HCT116 (cell line): ENCODE measurements around the gene CASKIN2. TPM values are rescaled to one million over a fixed set of nuclear protein-coding genes. Genes with fewer than 3 reads are reported as not detected.

Source experiments
- ATAC-seq: fragments of 200-7000 bp; cut with Tn5 transposase; 2 replicates; pipeline ENCODE4 v1.9.1; 2020; ENCODE audit warnings: mild to moderate bottlenecking, moderate library complexity
- BruUV-seq: library from RNA; stranded (reverse); fragments of 400-500 nt; replicated peaks from 2 replicates; lab custom pipeline; 2021; lab: Mats Ljungman, UMichigan
- CTCF ChIA-PET: fragments of 300-600 bp; sonication (Branson Sonifier 250); formaldehyde crosslinking; loops from one replicate; lab custom pipeline; 2021; ENCODE audit warnings: antibody characterized with exemption; lab: Charles Lee
- POLR2A ChIA-PET: fragments of 300-600, 350-600 bp; sonication (Branson Sonifier 250); formaldehyde crosslinking; loops from one replicate; lab custom pipeline; 2021; ENCODE audit warnings: antibody characterized with exemption; lab: Charles Lee
- RAD21 ChIA-PET, 2 experiments: fragments of 300-600 bp; sonication (Branson Sonifier 250); formaldehyde crosslinking; loops; one replicate each; lab custom pipeline; 2023; ENCODE audit warnings: low total read pairs in 2 of 2; ENCODE audit not compliant: uncharacterized antibody in 2 of 2, unreplicated experiment in 2 of 2, low non-redundant PET in 1 of 2; lab: Charles Lee
- DNase-seq: peaks from one replicate; pipeline ENCODE4 v3.0.0-alpha.2; 2010; ENCODE audit warnings: low read depth, low spot score
- H2AFZ ChIP-seq: fragments of 200-600 bp; shearing (Covaris generic), sonication (generic); 2 replicates; pipeline ENCODE4 v1.6.1; 2017; ENCODE audit warnings: low read depth, mixed run types, mixed read lengths, antibody characterized with exemption, low read length; ENCODE audit not compliant: poor library complexity, severe bottlenecking
- H3K27ac ChIP-seq: 2 replicates; pipeline ENCODE4 v1.5.1; 2012; ENCODE audit warnings: low read depth, low read length
- H3K27me3 ChIP-seq: fragments of 200-600 bp; sonication (generic); 2 replicates; pipeline ENCODE4 v1.6.1; 2016; ENCODE audit warnings: mixed run types, low read length, mixed read lengths; ENCODE audit not compliant: insufficient read depth
- H3K36me3 ChIP-seq, 2 experiments: fragments of 200-500 bp in 1 of 2; fragments of 200-600 bp in 1 of 2; sonication (Bioruptor generic) in 1 of 2; sonication (generic) in 1 of 2; 2 replicates each; pipeline versions ENCODE4 v1.5.1 to v1.6.1; 2014 to 2016; ENCODE audit warnings: low read length in 2 of 2, inconsistent platforms in 1 of 2, mixed read lengths in 1 of 2, mixed run types in 1 of 2; ENCODE audit not compliant: insufficient read depth in 2 of 2, control insufficient read depth in 1 of 2
- H3K4me1 ChIP-seq, 2 experiments: fragments of 200-600 bp in 1 of 2; sonication (generic) in 1 of 2; 2 replicates each; pipeline versions ENCODE4 v1.5.1 to v1.6.1; 2012 to 2017; ENCODE audit warnings: low read length in 2 of 2, inconsistent platforms in 1 of 2, mild to moderate bottlenecking in 1 of 2, mixed read lengths in 1 of 2, mixed run types in 1 of 2, moderate library complexity in 1 of 2; ENCODE audit not compliant: insufficient read depth in 2 of 2, control insufficient read depth in 1 of 2
- H3K4me2 ChIP-seq: fragments of 200-600 bp; sonication (generic); 2 replicates; pipeline ENCODE4 v1.6.1; 2017; ENCODE audit warnings: mixed run types, low read length, mixed read lengths
- H3K4me3 ChIP-seq, 2 experiments: fragments of 200-600 bp in 1 of 2; sonication (generic) in 1 of 2; replicated peaks in 1 of 2; 2 replicates each; pipeline ENCODE4 v1.5.1; 2011 to 2016; ENCODE audit warnings: low read length in 2 of 2, control low read depth in 1 of 2, low read depth in 1 of 2, mild to moderate bottlenecking in 1 of 2, mixed read lengths in 1 of 2, mixed run types in 1 of 2
- H3K79me2 ChIP-seq: fragments of 200-600 bp; sonication (generic); 2 replicates; pipeline ENCODE4 v1.6.1; 2017; ENCODE audit warnings: mild to moderate bottlenecking, mixed run types, low read length, moderate library complexity, mixed read lengths; ENCODE audit not compliant: insufficient read depth
- H3K9ac ChIP-seq: fragments of 200-600 bp; sonication (generic); 2 replicates; pipeline ENCODE4 v1.6.1; 2016; ENCODE audit warnings: low read length, mixed read lengths
- H3K9me2 ChIP-seq: fragments of 200-600 bp; sonication (generic), shearing (Covaris generic); 2 replicates; pipeline ENCODE4 v1.6.1; 2017; ENCODE audit warnings: mixed run types, mild to moderate bottlenecking, moderate library complexity; ENCODE audit not compliant: insufficient read depth
- H3K9me3 ChIP-seq, 2 experiments: fragments of 200-500 bp in 1 of 2; fragments of 200-600 bp in 1 of 2; sonication (Bioruptor generic) in 1 of 2; sonication (generic) in 1 of 2; 2 replicates each; pipeline ENCODE4 v1.6.1; 2014 to 2017; ENCODE audit warnings: low read length in 2 of 2, mixed read lengths in 2 of 2, inconsistent platforms in 1 of 2, low read depth in 1 of 2, mild to moderate bottlenecking in 1 of 2, mixed run types in 1 of 2, moderate library complexity in 1 of 2; ENCODE audit not compliant: control insufficient read depth in 1 of 2, insufficient read depth in 1 of 2
- H4K20me1 ChIP-seq: fragments of 200-600 bp; sonication (generic), shearing (Covaris generic); 2 replicates; pipeline ENCODE4 v1.6.1; 2017; ENCODE audit warnings: mixed run types, mild to moderate bottlenecking, moderate library complexity; ENCODE audit not compliant: insufficient read depth
- CBX3 ChIP-seq: IDR thresholded peaks from 2 replicates; pipeline ENCODE4 v1.6.1; 2012; ENCODE audit warnings: low read depth
- EZH2 ChIP-seq: fragments of 200-600 bp; sonication (generic); IDR thresholded peaks from 2 replicates; pipeline ENCODE4 v1.6.1; 2017; ENCODE audit warnings: antibody characterized with exemption, mixed run types
- FOSL1 ChIP-seq: IDR thresholded peaks from 2 replicates; pipeline ENCODE4 v1.6.1; 2012; ENCODE audit warnings: low read depth
- POLR2A ChIP-seq: IDR thresholded peaks from 2 replicates; pipeline ENCODE4 v1.7.0; 2011; ENCODE audit warnings: borderline replicate concordance; ENCODE audit not compliant: insufficient read depth, insufficient read length; ENCODE audit errors: extremely low read depth
- POLR2AphosphoS5 ChIP-seq: IDR thresholded peaks from 2 replicates; pipeline ENCODE4 v1.6.1; 2011; ENCODE audit warnings: mild to moderate bottlenecking, low read depth, low read length, moderate library complexity
- RAD21 ChIP-seq: IDR thresholded peaks from 2 replicates; pipeline ENCODE4 v1.6.1; 2012; ENCODE audit warnings: low read depth, mild to moderate bottlenecking
- SP1 ChIP-seq: IDR thresholded peaks from 2 replicates; pipeline ENCODE4 v1.6.1; 2012; ENCODE audit warnings: low read depth
- SRF ChIP-seq: IDR thresholded peaks from 2 replicates; pipeline ENCODE4 v1.6.1; 2012; ENCODE audit warnings: low read depth
- TCF7L2 ChIP-seq: IDR thresholded peaks from 2 replicates; pipeline ENCODE4 v1.7.0; 2011; ENCODE audit warnings: borderline replicate concordance, inconsistent platforms; ENCODE audit not compliant: insufficient read depth, insufficient read length; ENCODE audit errors: extremely low read depth
- ZNF274 ChIP-seq: fragments of 200-500 bp; sonication (Bioruptor generic); IDR thresholded peaks from 2 replicates; pipeline ENCODE4 v1.6.1; 2014; ENCODE audit warnings: mild to moderate bottlenecking, low read depth, low read length, inconsistent platforms
- intact Hi-C: fragments of 100-400 bp; cut with micrococcal nuclease; formaldehyde crosslinking; loops from 2 replicates; pipeline ENCODE4 v1.10.0; 2022
- total RNA-seq: library from RNA; stranded (reverse); gene quantifications from one replicate; pipeline ENCODE4 v1.2.1, GENCODE V29; 2021; ENCODE audit not compliant: unreplicated experiment
- TF ChIP-seq, protein P1 (sequence below): IDR thresholded peaks from 2 replicates; pipeline ENCODE4 v1.6.1; 2011; ENCODE audit warnings: mild to moderate bottlenecking, low read length, moderate library complexity; ENCODE audit not compliant: insufficient replicate concordance; ENCODE audit errors: extremely low read depth
- TF ChIP-seq, protein P2 (sequence below): IDR thresholded peaks from 2 replicates; pipeline ENCODE4 v1.6.1; 2012

Gene CASKIN2
- total RNA-seq, 1 experiment from 2014 or later: 38.4 TPM

DNA sequence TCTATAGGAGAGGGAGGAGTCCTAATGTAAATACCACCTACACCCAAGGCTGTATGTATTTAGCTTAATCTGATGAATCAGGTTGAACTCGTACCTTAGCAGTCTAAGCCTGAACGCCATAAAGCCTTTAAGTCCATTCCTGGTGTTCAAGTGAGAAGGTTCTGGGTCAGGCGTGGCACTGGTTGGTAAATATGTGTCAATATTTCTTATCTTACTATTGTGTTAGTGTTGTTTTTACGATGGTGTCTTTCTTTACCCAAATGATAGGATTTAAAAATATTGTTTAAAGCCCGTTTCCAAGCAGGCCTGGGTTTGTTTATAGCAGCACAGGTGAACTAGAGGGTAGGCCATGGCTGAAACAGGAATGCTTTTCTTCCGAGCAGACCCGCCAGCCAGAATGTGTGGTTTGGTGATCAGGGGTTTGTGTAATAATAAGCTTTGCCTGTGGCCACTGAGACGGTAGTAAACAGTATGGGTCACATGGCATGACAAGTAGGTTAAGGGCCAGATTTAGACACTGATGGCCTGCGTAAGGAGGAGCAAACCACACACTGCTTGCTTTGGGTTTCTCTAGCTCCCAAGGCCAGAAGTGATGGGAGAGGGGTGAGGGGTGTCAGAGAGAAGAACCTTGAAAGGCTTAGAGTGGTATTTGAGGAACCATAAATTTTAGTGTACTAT lies 55.6 kb downstream of the CASKIN2 start:
- Histone ChIP-seq H2AFZ (no peak overlapping the region), H3K79me2 (no peaks in the 10 kb centered on the region; the same call in 1 of the 2 replicates), H4K20me1 (no peaks in the 10 kb centered on the region), H3K4me1 (peaks cover 12 to 14% of the 10 kb centered on the region in 2 experiments), H3K36me3 (no peaks in the 10 kb centered on the region), H3K4me3 (no peak overlapping the region), H3K27ac (no peak overlapping the region), H3K9me2 (no peaks in the 10 kb centered on the region), H3K9me3 (no peaks in the 10 kb centered on the region), H3K9ac (no peak overlapping the region), H3K27me3 (no peaks in the 10 kb centered on the region), H3K4me2 (no peak overlapping the region)
- POLR2A ChIA-PET: no interaction called here
- CTCF ChIA-PET: no interaction called here
- no TSS peak for BruUV-seq
- intact Hi-C loops: no loop called here
- RAD21 ChIA-PET: no interaction called here
- TF ChIP-seq POLR2A (no peak), RAD21 (no peak)
- TF ChIP-seq, protein P1, sequence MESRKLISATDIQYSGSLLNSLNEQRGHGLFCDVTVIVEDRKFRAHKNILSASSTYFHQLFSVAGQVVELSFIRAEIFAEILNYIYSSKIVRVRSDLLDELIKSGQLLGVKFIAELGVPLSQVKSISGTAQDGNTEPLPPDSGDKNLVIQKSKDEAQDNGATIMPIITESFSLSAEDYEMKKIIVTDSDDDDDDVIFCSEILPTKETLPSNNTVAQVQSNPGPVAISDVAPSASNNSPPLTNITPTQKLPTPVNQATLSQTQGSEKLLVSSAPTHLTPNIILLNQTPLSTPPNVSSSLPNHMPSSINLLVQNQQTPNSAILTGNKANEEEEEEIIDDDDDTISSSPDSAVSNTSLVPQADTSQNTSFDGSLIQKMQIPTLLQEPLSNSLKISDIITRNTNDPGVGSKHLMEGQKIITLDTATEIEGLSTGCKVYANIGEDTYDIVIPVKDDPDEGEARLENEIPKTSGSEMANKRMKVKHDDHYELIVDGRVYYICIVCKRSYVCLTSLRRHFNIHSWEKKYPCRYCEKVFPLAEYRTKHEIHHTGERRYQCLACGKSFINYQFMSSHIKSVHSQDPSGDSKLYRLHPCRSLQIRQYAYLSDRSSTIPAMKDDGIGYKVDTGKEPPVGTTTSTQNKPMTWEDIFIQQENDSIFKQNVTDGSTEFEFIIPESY: no peak
- DNase-seq (no peak), ATAC-seq (no peak)

DNA sequence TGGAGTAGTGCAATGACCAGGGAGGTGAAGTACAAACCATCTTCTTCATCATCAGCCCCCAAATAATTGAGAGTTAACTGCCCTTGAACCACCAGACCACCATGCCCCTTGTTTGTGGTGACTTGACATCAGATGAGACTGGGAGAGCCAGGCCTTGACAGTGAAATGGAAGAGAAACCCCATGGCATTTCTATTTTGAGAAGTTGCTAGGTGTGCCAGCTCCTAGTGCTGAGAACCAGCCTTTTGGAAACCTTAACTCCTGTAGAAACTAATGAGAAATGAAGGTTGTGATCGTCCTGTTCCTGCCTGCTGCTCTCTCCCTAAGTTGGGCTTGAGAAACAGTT lies 56.1 kb downstream of the CASKIN2 start:
- RAD21 ChIA-PET: no interaction called here
- Histone ChIP-seq H3K4me1 (peaks cover 12 to 14% of the 10 kb centered on the region in 2 experiments), H4K20me1 (no peaks in the 10 kb centered on the region), H3K27ac (no peak overlapping the region), H2AFZ (no peak overlapping the region), H3K4me3 (no peak overlapping the region), H3K4me2 (no peak overlapping the region), H3K9ac (no peak overlapping the region), H3K36me3 (no peaks in the 10 kb centered on the region), H3K9me3 (no peaks in the 10 kb centered on the region), H3K9me2 (no peaks in the 10 kb centered on the region), H3K27me3 (no peaks in the 10 kb centered on the region), H3K79me2 (no peaks in the 10 kb centered on the region; the same call in 1 of the 2 replicates)
- BruUV-seq: no TSS peak
- POLR2A ChIA-PET: no interaction called here
- intact Hi-C loops: no loop called here
- CTCF ChIA-PET: no interaction called here
- ATAC-seq (no peak), DNase-seq (no peak)
- TF ChIP-seq EZH2 (no peak), SP1 (no peak), POLR2AphosphoS5 (no peak), RAD21 (no peak), SRF (no peak), TCF7L2 (no peak), ZNF274 (no peak), CBX3 (no peak), POLR2A (no peak), FOSL1 (no peak)
- TF ChIP-seq, protein P2, sequence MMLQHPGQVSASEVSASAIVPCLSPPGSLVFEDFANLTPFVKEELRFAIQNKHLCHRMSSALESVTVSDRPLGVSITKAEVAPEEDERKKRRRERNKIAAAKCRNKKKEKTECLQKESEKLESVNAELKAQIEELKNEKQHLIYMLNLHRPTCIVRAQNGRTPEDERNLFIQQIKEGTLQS: no peak
- TF ChIP-seq, protein P1: no peak
